DND-41 (cell line): Measurements from ENCODE around the gene RGS2.

Experiments
- ATAC-seq: fragments of 200-7000 bp; cut with Tn5 transposase; 3 replicates; pipeline ENCODE4 v1.9.1; 2021; ENCODE audit warnings: low read depth; ENCODE audit not compliant: insufficient read depth
- DNase-seq: peaks from one replicate; pipeline ENCODE4 v3.0.0-alpha.2; 2020
- H2AFZ ChIP-seq: 2 replicates; pipeline ENCODE4 v1.6.0; 2012; ENCODE audit warnings: low read depth, low read length
- H3K27ac ChIP-seq: 2 replicates; pipeline ENCODE4 v1.5.1; 2012; ENCODE audit warnings: low read length, inconsistent platforms
- H3K27me3 ChIP-seq: fragments of 200-600 bp; sonication (generic); 2 replicates; pipeline ENCODE4 v1.6.0; 2012; ENCODE audit warnings: low read length, mild to moderate bottlenecking, inconsistent platforms; ENCODE audit not compliant: insufficient read depth, poor library complexity
- H3K36me3 ChIP-seq: 2 replicates; pipeline ENCODE4 v1.5.1; 2012; ENCODE audit warnings: low read length, inconsistent platforms; ENCODE audit not compliant: insufficient read depth
- H3K4me1 ChIP-seq: 2 replicates; pipeline ENCODE4 v1.5.1; 2012; ENCODE audit warnings: mild to moderate bottlenecking, low read length; ENCODE audit not compliant: insufficient read depth
- H3K4me2 ChIP-seq: 2 replicates; pipeline ENCODE4 v1.6.0; 2012; ENCODE audit warnings: mild to moderate bottlenecking, moderate library complexity, low read length, inconsistent platforms; ENCODE audit not compliant: insufficient read depth
- H3K4me3 ChIP-seq, 2 experiments: fragments of 200-600 bp in 1 of 2; shearing (Covaris generic) in 1 of 2; 2 replicates each; pipeline ENCODE4 v1.5.1; 2012 to 2016; ENCODE audit warnings: inconsistent platforms in 2 of 2, low read length in 2 of 2, mild to moderate bottlenecking in 2 of 2, low read depth in 1 of 2, moderate library complexity in 1 of 2
- H3K79me2 ChIP-seq: 2 replicates; pipeline ENCODE4 v1.6.0; 2012; ENCODE audit warnings: low read length, inconsistent platforms; ENCODE audit not compliant: insufficient read depth
- H3K9ac ChIP-seq: 2 replicates; pipeline ENCODE4 v1.6.0; 2012; ENCODE audit warnings: low read depth, mild to moderate bottlenecking, inconsistent platforms, low read length, moderate library complexity
- H3K9me3 ChIP-seq: 2 replicates; pipeline ENCODE4 v1.5.1; 2012; ENCODE audit warnings: low read length, moderate library complexity, mild to moderate bottlenecking, inconsistent platforms; ENCODE audit not compliant: insufficient read depth, severe bottlenecking
- H4K20me1 ChIP-seq: 2 replicates; pipeline ENCODE4 v1.6.0; 2012; ENCODE audit warnings: low read length; ENCODE audit not compliant: insufficient read depth
- EZH2 ChIP-seq: IDR thresholded peaks from 3 replicates; pipeline ENCODE4 v1.6.1; 2012; ENCODE audit warnings: borderline replicate concordance, low read depth, mild to moderate bottlenecking, moderate library complexity, low read length, inconsistent platforms; ENCODE audit not compliant: severe bottlenecking
- TF ChIP-seq, protein P1 (sequence below): IDR thresholded peaks from 2 replicates; pipeline ENCODE4 v1.5.1; 2012; ENCODE audit warnings: borderline replicate concordance, low read length, moderate library complexity, mild to moderate bottlenecking; ENCODE audit not compliant: poor library complexity, severe bottlenecking; ENCODE audit errors: extremely low read depth

The RGS2 gene

DNA sequence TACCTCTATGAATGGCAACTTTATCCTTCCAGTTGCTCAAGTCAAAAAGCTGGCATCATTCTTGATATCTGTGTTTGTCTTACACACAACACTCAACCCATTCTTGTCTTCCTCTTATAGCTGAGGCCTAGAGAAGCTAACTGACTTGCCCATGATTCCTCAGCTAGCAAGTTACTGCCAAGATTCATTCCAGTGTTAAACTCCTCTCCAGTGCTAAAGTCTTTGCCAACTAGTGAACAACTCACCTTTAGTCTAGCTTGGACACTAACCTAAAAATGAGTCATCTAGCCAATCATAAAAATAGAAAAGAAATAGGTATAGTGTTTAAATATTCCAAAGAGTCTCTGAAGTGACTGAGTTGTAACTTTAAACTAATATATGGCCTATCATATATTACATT, 45.6 kb upstream of the RGS2 start:
- Histone ChIP-seq H3K36me3 (no peaks in the 10 kb centered on the region), H3K4me2 (no peak overlapping the region), H2AFZ (no peak overlapping the region), H3K27ac (no peak overlapping the region), H3K9me3 (no peaks in the 10 kb centered on the region), H3K79me2 (no peaks in the 10 kb centered on the region), H4K20me1 (no peaks in the 10 kb centered on the region), H3K4me3 (no peak overlapping the region), H3K4me1 (no peaks in the 10 kb centered on the region), H3K9ac (no peak overlapping the region), H3K27me3 (no peaks in the 10 kb centered on the region)
- ATAC-seq (no peak), DNase-seq (no peak)
- TF ChIP-seq, protein P1, sequence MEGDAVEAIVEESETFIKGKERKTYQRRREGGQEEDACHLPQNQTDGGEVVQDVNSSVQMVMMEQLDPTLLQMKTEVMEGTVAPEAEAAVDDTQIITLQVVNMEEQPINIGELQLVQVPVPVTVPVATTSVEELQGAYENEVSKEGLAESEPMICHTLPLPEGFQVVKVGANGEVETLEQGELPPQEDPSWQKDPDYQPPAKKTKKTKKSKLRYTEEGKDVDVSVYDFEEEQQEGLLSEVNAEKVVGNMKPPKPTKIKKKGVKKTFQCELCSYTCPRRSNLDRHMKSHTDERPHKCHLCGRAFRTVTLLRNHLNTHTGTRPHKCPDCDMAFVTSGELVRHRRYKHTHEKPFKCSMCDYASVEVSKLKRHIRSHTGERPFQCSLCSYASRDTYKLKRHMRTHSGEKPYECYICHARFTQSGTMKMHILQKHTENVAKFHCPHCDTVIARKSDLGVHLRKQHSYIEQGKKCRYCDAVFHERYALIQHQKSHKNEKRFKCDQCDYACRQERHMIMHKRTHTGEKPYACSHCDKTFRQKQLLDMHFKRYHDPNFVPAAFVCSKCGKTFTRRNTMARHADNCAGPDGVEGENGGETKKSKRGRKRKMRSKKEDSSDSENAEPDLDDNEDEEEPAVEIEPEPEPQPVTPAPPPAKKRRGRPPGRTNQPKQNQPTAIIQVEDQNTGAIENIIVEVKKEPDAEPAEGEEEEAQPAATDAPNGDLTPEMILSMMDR = no peak
- no peak for TF ChIP-seq EZH2

DNA sequence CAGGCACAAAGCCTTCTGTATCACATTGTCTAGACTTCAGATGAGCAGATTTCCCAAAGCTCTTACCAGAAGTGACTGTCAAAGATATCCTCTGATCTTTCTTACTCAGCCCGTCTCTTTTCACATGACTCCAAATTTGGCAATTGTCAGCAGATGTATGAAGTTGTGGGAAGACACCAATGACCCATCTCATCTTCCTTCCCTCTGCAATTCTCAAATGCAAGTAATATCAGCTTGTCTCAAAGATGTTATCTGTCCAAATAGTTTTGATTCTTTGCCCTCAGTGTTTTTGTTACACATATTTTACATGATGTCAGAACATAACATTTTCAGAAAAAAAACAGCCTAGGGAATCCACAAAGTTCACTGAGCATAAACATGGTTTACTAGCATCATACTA, 45.1 kb upstream of the RGS2 start:
- Histone ChIP-seq H3K4me2 (no peak overlapping the region), H3K4me3 (no peak overlapping the region), H3K4me1 (no peaks in the 10 kb centered on the region), H3K9me3 (no peaks in the 10 kb centered on the region), H3K9ac (no peak overlapping the region), H3K27ac (no peak overlapping the region), H4K20me1 (no peaks in the 10 kb centered on the region), H3K79me2 (no peaks in the 10 kb centered on the region), H3K36me3 (no peaks in the 10 kb centered on the region), H3K27me3 (no peaks in the 10 kb centered on the region), H2AFZ (no peak overlapping the region)
- DNase-seq (no peak), ATAC-seq (no peak)
- TF ChIP-seq, protein P1 = no peak
- no peak for TF ChIP-seq EZH2

DNA sequence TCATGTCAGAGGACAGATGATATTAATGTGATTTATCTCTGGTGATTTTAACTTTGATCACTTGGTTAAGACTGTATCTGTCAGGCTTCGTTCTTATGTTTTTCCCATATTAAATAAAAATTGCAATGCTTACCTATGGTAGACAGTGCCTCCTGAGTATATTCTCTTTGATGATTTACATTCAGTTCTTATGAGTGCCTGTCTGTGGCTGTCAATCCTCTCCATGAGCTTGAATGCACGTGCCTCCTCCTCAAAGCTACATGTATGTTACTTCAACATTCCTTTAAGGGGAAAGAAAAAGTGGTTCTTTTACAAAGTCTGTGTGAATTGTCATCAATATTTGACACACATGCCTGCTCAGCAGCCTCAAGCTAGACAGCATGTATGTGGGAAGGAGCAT, 44.2 kb upstream of the RGS2 start:
- Histone ChIP-seq H3K27ac (no peak overlapping the region), H3K36me3 (no peaks in the 10 kb centered on the region), H4K20me1 (no peaks in the 10 kb centered on the region), H3K9ac (no peak overlapping the region), H3K27me3 (no peaks in the 10 kb centered on the region), H3K4me3 (no peak overlapping the region), H3K9me3 (no peaks in the 10 kb centered on the region), H3K4me1 (no peaks in the 10 kb centered on the region), H3K4me2 (no peak overlapping the region), H2AFZ (no peak overlapping the region), H3K79me2 (no peaks in the 10 kb centered on the region)
- no peak for DNase-seq
- TF ChIP-seq EZH2 = no peak
- TF ChIP-seq, protein P1 = no peak
- no peak for ATAC-seq
